Esophagus muscularis mucosa (tissue), 4 donors: ENCODE results near the gene SCO2.

Experiments used
- CTCF ChIP-seq, 3 experiments: fragments of 200-600 bp in 2 of 3; fragments of 450-650 bp in 1 of 3; sonication (generic) in 2 of 3; IDR thresholded peaks; one replicate each; pipeline ENCODE4 v1.5.1; 2017 to 2019; ENCODE audit warnings: antibody characterized with exemption in 3 of 3, mild to moderate bottlenecking in 2 of 3, moderate library complexity in 1 of 3
- EP300 ChIP-seq: sonication (generic); formaldehyde crosslinking; IDR thresholded peaks from one replicate; pipeline ENCODE4 v1.6.1; 2017; ENCODE audit warnings: antibody characterized with exemption
- POLR2A ChIP-seq: fragments of 450-650 bp; IDR thresholded peaks from one replicate; pipeline ENCODE4 v1.6.1; 2017; ENCODE audit warnings: antibody characterized with exemption, moderate library complexity, mild to moderate bottlenecking, low read depth
- POLR2AphosphoS5 ChIP-seq, 2 donors: sonication (generic); formaldehyde crosslinking; IDR thresholded peaks; one replicate each; pipeline ENCODE4 v1.6.1; 2017; ENCODE audit warnings: antibody characterized with exemption in 2 of 2

GRCh38 chr22:50481045-50481439, 44.4 kb downstream of the SCO2 start:
- TF ChIP-seq CTCF (IDR thresholded peaks at IDR 0.05) (no peak), EP300 (no peak), POLR2A (no peak), POLR2AphosphoS5 (IDR thresholded peaks at IDR 0.05) (no peak)
